ENCODE data around the gene ALKBH5. TPM values are rescaled to one million over a fixed set of nuclear protein-coding genes. Genes with fewer than 3 reads are reported as not detected.

Gene ALKBH5
- total and polyA plus RNA-seq, 2 of the 8 experiments (the other 6 are each of a cell fraction or from before 2014, with no cell fraction given) = 63.7 to 86.4 TPM

DNA sequence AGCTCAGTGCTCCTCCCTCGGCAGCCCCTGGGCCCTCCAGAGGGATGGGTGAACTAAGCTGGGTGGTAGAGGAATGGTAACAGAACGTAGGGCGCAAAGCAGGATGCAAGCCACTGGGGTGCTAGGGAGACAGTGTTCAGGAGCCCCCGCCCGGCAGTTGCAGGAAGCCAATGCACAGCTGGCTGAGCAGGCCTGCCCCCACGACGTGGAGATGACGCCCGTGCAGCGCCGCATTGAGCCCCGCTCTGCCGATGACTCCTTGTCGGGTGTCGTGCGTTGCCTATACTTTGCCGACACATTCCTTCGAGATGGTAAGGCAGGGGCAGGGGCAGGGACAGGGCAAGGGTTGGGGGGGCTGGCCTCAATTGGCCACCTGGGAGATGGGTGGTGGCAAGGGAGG lies 54.7 kb downstream of the ALKBH5 start:
- no peak overlapping the region for H2BK12ac ChIP-seq (ENCODE audit: low read depth, low read length)
- H3K4me3 ChIP-seq (ENCODE audit: extremely low read depth in 1 of 4, insufficient read depth in 2 of 4, low read depth in 3 of 4, low read length in 4 of 4) = no peak overlapping the region
- H2AFZ ChIP-seq (ENCODE audit: low read length) = no peak overlapping the region
- H3K79me2 ChIP-seq (ENCODE audit: control insufficient read depth in 1 of 2, insufficient read depth in 2 of 2, low read length in 2 of 2) = no peaks in the 10 kb centered on the region
- H3K36me3 ChIP-seq (ENCODE audit: control insufficient read depth in 2 of 4, insufficient read depth in 4 of 4, low read length in 3 of 4) = peaks cover 25 to 64% (median 50%) of the 10 kb centered on the region in 4 experiments; a peak in 7 of 8 replicates
- peaks cover 0 to 2% (median 0%) of the 10 kb centered on the region in 4 experiments; a peak in 1 of 7 replicates for H3K27me3 ChIP-seq (replicated peaks in 1 of 4; ENCODE audit: control insufficient read depth in 3 of 4, extremely low read depth in 1 of 4, insufficient read depth in 3 of 4, low read length in 3 of 4)
- no peak overlapping the region for H3K56ac ChIP-seq (replicated peaks; ENCODE audit: insufficient read length, low read depth, low read length)
- H2BK120ac ChIP-seq (replicated peaks; ENCODE audit: low read depth, low read length) = no peak overlapping the region
- TF ChIP-seq TAF7 (optimal IDR thresholded peaks at IDR 0.05; ENCODE audit: borderline replicate concordance, low read depth, low read length) (no peak), JUN (IDR thresholded peaks at IDR 0.05; ENCODE audit: low read depth, low read length) (no peak), SIX5 (IDR thresholded peaks at IDR 0.05; ENCODE audit: low read depth, low read length) (no peak), CHD2 (IDR thresholded peaks at IDR 0.05; ENCODE audit: low read length) (no peak), KDM5A (IDR thresholded peaks at IDR 0.05; ENCODE audit: low read length) (no peak), CTBP2 (IDR thresholded peaks at IDR 0.05; ENCODE audit: borderline replicate concordance, insufficient read depth, insufficient read length, low read length) (no peak), SP2 (IDR thresholded peaks at IDR 0.05; ENCODE audit: low read length) (no peak), TEAD4 (IDR thresholded peaks at IDR 0.05; ENCODE audit: low read depth, low read length) (no peak), RBBP5 (IDR thresholded peaks at IDR 0.05; ENCODE audit: borderline replicate concordance, low read depth, low read length) (no peak)
- H3K9me3 ChIP-seq (ENCODE audit: insufficient read depth in 2 of 2, low read depth in 1 of 2, low read length in 1 of 2) = no peaks in the 10 kb centered on the region
- no peak overlapping the region for H2AK5ac ChIP-seq (ENCODE audit: low read depth, low read length)
- H2BK15ac ChIP-seq (ENCODE audit: low read length) = no peak overlapping the region
- WGBS, 2 experiments (ENCODE audit: extremely low coverage in 1 of 2, insufficient coverage in 1 of 2, insufficient read length in 1 of 2, insufficient replicate concordance in 2 of 2, low coverage in 1 of 2, low lambda C conversion rate in 2 of 2, missing lambda C conversion rate in 1 of 2) = 91% methylated on average over 18 of the region's 18 CpGs; no CpG with 5 or more reads in 1 of the 2 experiments
- no peak for DNase-seq (ENCODE audit: low read depth in 1 of 2, low spot score in 2 of 2)
- no peak overlapping the region for H2BK20ac ChIP-seq (ENCODE audit: low read length)
- no peak overlapping the region for H4K8ac ChIP-seq (ENCODE audit: extremely low read depth, insufficient read depth, low read length)
- no peak overlapping the region for H4K5ac ChIP-seq (ENCODE audit: insufficient read length, low read depth, low read length)
- H3K4me2 ChIP-seq (ENCODE audit: insufficient read depth in 1 of 2, low read depth in 2 of 2, low read length in 2 of 2) = no peak overlapping the region
- ChIA-PET POLR2A (ENCODE audit: partially characterized antibody) (interaction anchor here (1.1 to 13.9 kb wide), 4 partner anchors 8 to 83 kb away, joined by 3 to 171 read pairs (median 4); partner anchors contain the start of genes FLII and MIEF2), CTCF (ENCODE audit: partially characterized antibody) (interaction anchor here (0.9 to 2.1 kb wide), 3 partner anchors 11 to 28 kb away, joined by 4 to 6 read pairs (median 6); no protein-coding TSS in a partner anchor)
- no peak overlapping the region for H4K91ac ChIP-seq (replicated peaks; ENCODE audit: insufficient read length, low read length)
- no peaks in the 10 kb centered on the region; a peak in 1 of 7 replicates for H3K4me1 ChIP-seq (replicated peaks in 1 of 4; ENCODE audit: control insufficient read depth in 3 of 4, insufficient read depth in 4 of 4, low read length in 3 of 4)
- H3K27ac ChIP-seq (ENCODE audit: low read depth, low read length) = no peak overlapping the region
- no peak overlapping the region for H2BK5ac ChIP-seq (ENCODE audit: low read depth, low read length)
- H3K9ac ChIP-seq (replicated peaks in 1 of 4; ENCODE audit: extremely low read depth in 1 of 4, low read depth in 3 of 4, low read length in 3 of 4) = no peak overlapping the region
- H3K23me2 ChIP-seq (ENCODE audit: low read depth, low read length) = no peaks in the 10 kb centered on the region
- peaks cover 6 to 21% of the 10 kb centered on the region in 2 experiments for H4K20me1 ChIP-seq (replicated peaks in 1 of 2; ENCODE audit: control insufficient read depth in 1 of 2, insufficient read depth in 2 of 2, low read length in 2 of 2)
- FAIRE-seq = no peak
- H3K23ac ChIP-seq (ENCODE audit: insufficient read length) = no peak overlapping the region
- H3K79me1 ChIP-seq (ENCODE audit: low read depth, low read length) = no peaks in the 10 kb centered on the region
- no peak overlapping the region for H3K18ac ChIP-seq (ENCODE audit: extremely low read depth, low read length)
- no peak overlapping the region for H3K14ac ChIP-seq (ENCODE audit: insufficient read length)
- H3K4ac ChIP-seq (replicated peaks; ENCODE audit: insufficient read length, low read depth, low read length) = no peak overlapping the region
